Measurements from ENCODE around the gene SLC12A1.

Gene SLC12A1

GRCh38 chr15:48177766-48178647 lies 28.1 kb upstream of the SLC12A1 start, which contains the start of gene MYEF2:
Gene MYEF2 (minus strand): TSS chr15:48178295. CDS start chr15:48178237, 58 bp downstream.
- TF ChIP-seq CTCF (IDR thresholded peaks at IDR 0.05; ENCODE audit: low read depth, low read length, missing control alignments), result no peak
- DNase-seq (ENCODE audit: low read depth), result peak; percentile 50
- H3K4me3 ChIP-seq (ENCODE audit: low read depth, low read length), result peak within 1 kb of the TSS; percentile 68

- DNase-seq (ENCODE audit: low read depth), result no peak
- TF ChIP-seq CTCF (IDR thresholded peaks at IDR 0.05; ENCODE audit: low read depth, low read length, missing control alignments), result no peak
Measured at GRCh38 chr15:48178648-48178931, 27.5 kb upstream of the SLC12A1 start.

GRCh38 chr15:48182749-48183148 lies 23.4 kb upstream of the SLC12A1 start:
- DNase-seq (ENCODE audit: low read depth), result no peak
- no peak overlapping the region for H3K4me3 ChIP-seq (ENCODE audit: low read depth, low read length)
- TF ChIP-seq CTCF (IDR thresholded peaks at IDR 0.05; ENCODE audit: low read depth, low read length, missing control alignments), result no peak

More at GRCh38 chr15:48178648-48178931, 27.5 kb upstream of the SLC12A1 start:
- H3K4me3 ChIP-seq (ENCODE audit: low read depth, low read length), result peak overlapping the region; percentile 68

- DNase-seq (ENCODE audit: low read depth), result no peak
- no peak overlapping the region for H3K4me3 ChIP-seq (ENCODE audit: low read depth, low read length)
- TF ChIP-seq CTCF (IDR thresholded peaks at IDR 0.05; ENCODE audit: low read depth, low read length, missing control alignments), result no peak
Measured at GRCh38 chr15:48185529-48185928, 20.6 kb upstream of the SLC12A1 start.

GRCh38 chr15:48186271-48186670 lies 19.8 kb upstream of the SLC12A1 start:
- no peak overlapping the region for H3K4me3 ChIP-seq (ENCODE audit: low read depth, low read length)
- DNase-seq (ENCODE audit: low read depth), result no peak
- no peak for TF ChIP-seq CTCF (IDR thresholded peaks at IDR 0.05; ENCODE audit: low read depth, low read length, missing control alignments)

GRCh38 chr15:48190932-48191573 lies 15.0 kb upstream of the SLC12A1 start:
- H3K4me3 ChIP-seq (ENCODE audit: low read depth, low read length), result no peak overlapping the region
- no peak for TF ChIP-seq CTCF (IDR thresholded peaks at IDR 0.05; ENCODE audit: low read depth, low read length, missing control alignments)
- DNase-seq (ENCODE audit: low read depth), result no peak
